Measurements from ENCODE around the gene TRA2B. TPM values are rescaled to one million over a fixed set of nuclear protein-coding genes. Genes with fewer than 3 reads are reported as not detected.
A peak's percentile ranks its signal among the peaks of the same experiment; 100 is the strongest.
"Not testable (repeated sequence)": the region's sequence is repeated elsewhere in the genome, so short reads cannot be mapped to it uniquely, and the experiment has no call there.

TRA2B gene
- total and polyA plus RNA-seq, 12 donors = 78.2 to 242 (median 106) TPM

- TF ChIP-seq POLR2A (IDR thresholded peaks at IDR 0.05) (no peak), CTCF (IDR thresholded peaks at IDR 0.05) (no peak)
- 86 to 92% (median 90%) methylated on average over 6 of the region's 6 CpGs for WGBS, 4 donors
- H3K36me3 ChIP-seq (replicated peaks in 1 of 2) = peaks cover 0 to 71% of the 10 kb centered on the region in 2 donors
- no peak overlapping the region for H3K27ac ChIP-seq
- H3K4me1 ChIP-seq (replicated peaks in 1 of 2) = no peaks in the 10 kb centered on the region
- no peaks in the 10 kb centered on the region for H3K9me3 ChIP-seq (replicated peaks in 1 of 3)
- H3K27me3 ChIP-seq = no peaks in the 10 kb centered on the region
- no peak overlapping the region for H3K4me3 ChIP-seq
- intact Hi-C loops (cut with DNase I) = no loop called here
- no peak for DNase-seq
These were observed 22.7 kb downstream of the TRA2B start for GRCh38 chr3:185914911-185915629.

GRCh38 chr3:185912929-185913901 is 24.6 kb downstream of the TRA2B start:
- H3K4me3 ChIP-seq = no peak overlapping the region
- peaks cover 0 to 53% of the 10 kb centered on the region in 2 donors for H3K36me3 ChIP-seq (replicated peaks in 1 of 2)
- no peaks in the 10 kb centered on the region for H3K9me3 ChIP-seq (replicated peaks in 1 of 3)
- H3K4me1 ChIP-seq (replicated peaks in 1 of 2) = no peaks in the 10 kb centered on the region
- no peak for TF ChIP-seq POLR2A (IDR thresholded peaks at IDR 0.05)
- no peak for TF ChIP-seq CTCF (IDR thresholded peaks at IDR 0.05)
- no peaks in the 10 kb centered on the region for H3K27me3 ChIP-seq
- WGBS, 4 donors = 78 to 84% (median 79%) methylated on average over 7 of the region's 7 CpGs
- DNase-seq = no peak
- intact Hi-C loops (cut with DNase I) = no loop called here
- no peak overlapping the region for H3K27ac ChIP-seq

GRCh38 chr3:185912512-185912911 is 25.3 kb downstream of the TRA2B start:
- 90 to 95% (median 92%) methylated on average over 10 to 11 of the region's 11 CpGs for WGBS, 4 donors
- peak in 1 of 7 donors; percentile 58 for DNase-seq
- TF ChIP-seq CTCF (IDR thresholded peaks at IDR 0.05) = no peak
- no peak for TF ChIP-seq POLR2A (IDR thresholded peaks at IDR 0.05)

GRCh38 chr3:185911076-185911448 is 26.8 kb downstream of the TRA2B start:
- H3K9me3 ChIP-seq (replicated peaks in 1 of 3); intact Hi-C loops (cut with DNase I); H3K4me1 ChIP-seq (replicated peaks in 1 of 2); H3K27me3 ChIP-seq; H3K27ac ChIP-seq; DNase-seq; H3K4me3 ChIP-seq: not testable (repeated sequence)
- H3K36me3 ChIP-seq (replicated peaks in 1 of 2) = peaks cover 0 to 31% of the 10 kb centered on the region in 2 donors
- 29 to 46% (median 35%) methylated on average over 2 of the region's 2 CpGs for WGBS, 4 donors

More at GRCh38 chr3:185912512-185912911, 25.3 kb downstream of the TRA2B start:
- peaks cover 0 to 46% of the 10 kb centered on the region in 2 donors for H3K36me3 ChIP-seq (replicated peaks in 1 of 2)
- H3K4me3 ChIP-seq = no peak overlapping the region
- H3K4me1 ChIP-seq (replicated peaks in 1 of 2) = no peaks in the 10 kb centered on the region
- intact Hi-C loops (cut with DNase I) = no loop called here
- no peaks in the 10 kb centered on the region for H3K9me3 ChIP-seq (replicated peaks in 1 of 3)
- H3K27me3 ChIP-seq = no peaks in the 10 kb centered on the region
- no peak overlapping the region for H3K27ac ChIP-seq

- peaks cover 0 to 26% of the 10 kb centered on the region in 2 donors for H3K36me3 ChIP-seq (replicated peaks in 1 of 2)
- DNase-seq; intact Hi-C loops (cut with DNase I); H3K4me1 ChIP-seq (replicated peaks in 1 of 2); H3K27ac ChIP-seq; H3K9me3 ChIP-seq (replicated peaks in 1 of 3); H3K4me3 ChIP-seq; H3K27me3 ChIP-seq: not testable (repeated sequence)
- WGBS, 4 donors = 70 to 80% (median 77%) methylated on average over 4 to 5 of the region's 5 CpGs
These were observed 27.3 kb downstream of the TRA2B start for GRCh38 chr3:185910322-185911075.

- H3K4me3 ChIP-seq; intact Hi-C loops (cut with DNase I); DNase-seq; H3K4me1 ChIP-seq (replicated peaks in 1 of 2); H3K27ac ChIP-seq; H3K27me3 ChIP-seq; H3K9me3 ChIP-seq (replicated peaks in 1 of 3): not testable (repeated sequence)
- WGBS, 4 donors = 69 to 77% (median 71%) methylated on average over 4 of the region's 4 CpGs
- peaks cover 0 to 20% of the 10 kb centered on the region in 2 donors for H3K36me3 ChIP-seq (replicated peaks in 1 of 2)
These were observed 27.9 kb downstream of the TRA2B start for GRCh38 chr3:185909913-185910312.
